A673 (cell line): Measurements from ENCODE around the gene SHLD1. TPM values are rescaled to one million over a fixed set of nuclear protein-coding genes. Genes with fewer than 3 reads are reported as not detected.

Experiments used
- BruUV-seq: library from RNA; stranded (reverse); fragments of 400-500 nt; replicated peaks from 2 replicates; lab custom pipeline; 2021; lab: Mats Ljungman, UMichigan
- CTCF ChIA-PET: fragments of 300-600 bp; sonication (Branson Sonifier 250); formaldehyde crosslinking; loops from one replicate; lab custom pipeline; 2022; ENCODE audit warnings: antibody characterized with exemption; lab: Charles Lee
- POLR2A ChIA-PET: fragments of 300-600 bp; sonication (Branson Sonifier 250); formaldehyde crosslinking; loops from one replicate; lab custom pipeline; 2022; ENCODE audit warnings: antibody characterized with exemption; ENCODE audit not compliant: low non-redundant PET; lab: Charles Lee
- DNase-seq: peaks from one replicate; pipeline ENCODE4 v3.0.0-alpha.2; 2015; ENCODE audit warnings: low spot score
- H3K27ac ChIP-seq: fragments of 200-600 bp; sonication (generic); 2 replicates; pipeline ENCODE4 v1.5.1; 2016; ENCODE audit warnings: mixed run types, low read depth, mild to moderate bottlenecking, mixed read lengths, antibody characterized with exemption, low read length; ENCODE audit not compliant: poor library complexity, severe bottlenecking
- H3K27me3 ChIP-seq: fragments of 200-600 bp; sonication (generic); replicated peaks from 2 replicates; pipeline ENCODE4 v1.6.1; 2017; ENCODE audit warnings: mixed run types, low read depth, mild to moderate bottlenecking, mixed read lengths, antibody characterized with exemption, low read length; ENCODE audit not compliant: insufficient read depth, poor library complexity
- H3K36me3 ChIP-seq: fragments of 200-600 bp; sonication (generic); 2 replicates; pipeline ENCODE4 v1.6.1; 2016; ENCODE audit warnings: mixed run types, mild to moderate bottlenecking, mixed read lengths, antibody characterized with exemption, low read length; ENCODE audit not compliant: insufficient read depth, poor library complexity, severe bottlenecking
- H3K4me1 ChIP-seq: fragments of 200-600 bp; sonication (generic); 2 replicates; pipeline ENCODE4 v1.6.1; 2017; ENCODE audit warnings: mixed run types, mild to moderate bottlenecking, mixed read lengths, antibody characterized with exemption, low read length; ENCODE audit not compliant: insufficient read depth, poor library complexity, severe bottlenecking
- H3K4me3 ChIP-seq: fragments of 200-600 bp; sonication (generic); 2 replicates; pipeline ENCODE4 v1.5.1; 2016; ENCODE audit warnings: low read depth, mixed run types, mild to moderate bottlenecking, mixed read lengths, low read length; ENCODE audit not compliant: poor library complexity, severe bottlenecking
- H3K9me3 ChIP-seq: fragments of 200-600 bp; sonication (generic); 2 replicates; pipeline ENCODE4 v1.6.1; 2016; ENCODE audit warnings: mixed run types, low read depth, mild to moderate bottlenecking, mixed read lengths, antibody characterized with exemption, low read length; ENCODE audit not compliant: poor library complexity, severe bottlenecking
- EZH2 ChIP-seq: fragments of 200-600 bp; sonication (generic); IDR thresholded peaks from 2 replicates; pipeline ENCODE4 v1.6.1; 2017; ENCODE audit warnings: borderline replicate concordance, low read depth, mild to moderate bottlenecking, mixed read lengths, antibody characterized with exemption, low read length; ENCODE audit not compliant: poor library complexity, severe bottlenecking
- intact Hi-C: fragments of 100-400 bp; cut with micrococcal nuclease; formaldehyde crosslinking; loops from one replicate; pipeline ENCODE4 v1.10.0; 2022; ENCODE audit not compliant: unreplicated experiment
- total RNA-seq: library from RNA; stranded (reverse); gene quantifications from 2 replicates; pipeline ENCODE4 v1.2.3, GENCODE V29; 2021
- TF ChIP-seq, protein P1 (sequence below): fragments of 300-800, 200-600 bp; sonication (generic); conservative IDR thresholded peaks from 2 replicates; pipeline ENCODE4 v1.5.1; 2017; ENCODE audit warnings: low read depth, mild to moderate bottlenecking, antibody characterized with exemption, low read length, moderate library complexity, mixed read lengths

SHLD1 gene
- total RNA-seq, 1 experiment from 2014 or later, result 5.8 TPM

DNA sequence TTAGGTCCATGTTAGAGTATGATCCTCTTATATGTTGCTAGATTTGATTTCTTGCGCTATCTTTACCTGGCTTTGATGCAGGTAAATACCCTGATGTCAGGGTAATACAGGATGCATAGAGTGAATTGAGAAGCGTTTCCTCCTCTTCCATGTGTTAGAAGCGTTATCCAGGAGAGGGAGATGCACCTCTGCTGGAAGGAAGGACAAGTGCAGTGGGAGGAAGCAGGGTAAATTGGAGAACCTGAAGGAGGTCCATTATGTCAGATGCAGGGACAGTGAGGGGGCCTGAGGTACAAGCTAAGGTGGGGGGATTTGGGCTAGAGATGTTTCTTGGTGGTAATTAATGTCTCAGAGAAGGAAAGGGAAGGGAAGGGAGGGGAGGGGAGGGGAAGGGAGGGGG lies 7.7 kb downstream of the SHLD1 start:
- Histone ChIP-seq H3K9me3 (no peaks in the 10 kb centered on the region), H3K4me3 (no peak overlapping the region), H3K27me3 (no peaks in the 10 kb centered on the region), H3K36me3 (no peaks in the 10 kb centered on the region), H3K27ac (no peak overlapping the region), H3K4me1 (no peaks in the 10 kb centered on the region)
- no peak for TF ChIP-seq EZH2
- TF ChIP-seq, protein P1, sequence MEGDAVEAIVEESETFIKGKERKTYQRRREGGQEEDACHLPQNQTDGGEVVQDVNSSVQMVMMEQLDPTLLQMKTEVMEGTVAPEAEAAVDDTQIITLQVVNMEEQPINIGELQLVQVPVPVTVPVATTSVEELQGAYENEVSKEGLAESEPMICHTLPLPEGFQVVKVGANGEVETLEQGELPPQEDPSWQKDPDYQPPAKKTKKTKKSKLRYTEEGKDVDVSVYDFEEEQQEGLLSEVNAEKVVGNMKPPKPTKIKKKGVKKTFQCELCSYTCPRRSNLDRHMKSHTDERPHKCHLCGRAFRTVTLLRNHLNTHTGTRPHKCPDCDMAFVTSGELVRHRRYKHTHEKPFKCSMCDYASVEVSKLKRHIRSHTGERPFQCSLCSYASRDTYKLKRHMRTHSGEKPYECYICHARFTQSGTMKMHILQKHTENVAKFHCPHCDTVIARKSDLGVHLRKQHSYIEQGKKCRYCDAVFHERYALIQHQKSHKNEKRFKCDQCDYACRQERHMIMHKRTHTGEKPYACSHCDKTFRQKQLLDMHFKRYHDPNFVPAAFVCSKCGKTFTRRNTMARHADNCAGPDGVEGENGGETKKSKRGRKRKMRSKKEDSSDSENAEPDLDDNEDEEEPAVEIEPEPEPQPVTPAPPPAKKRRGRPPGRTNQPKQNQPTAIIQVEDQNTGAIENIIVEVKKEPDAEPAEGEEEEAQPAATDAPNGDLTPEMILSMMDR, result no peak
- ChIA-PET CTCF (interaction anchor here (0.6 kb wide), 1 partner anchor 244 kb away, joined by 3 read pairs; no protein-coding TSS in a partner anchor), POLR2A (no interaction called here)
- intact Hi-C loops, result no loop called here
- no peak for DNase-seq
- no TSS peak for BruUV-seq

DNA sequence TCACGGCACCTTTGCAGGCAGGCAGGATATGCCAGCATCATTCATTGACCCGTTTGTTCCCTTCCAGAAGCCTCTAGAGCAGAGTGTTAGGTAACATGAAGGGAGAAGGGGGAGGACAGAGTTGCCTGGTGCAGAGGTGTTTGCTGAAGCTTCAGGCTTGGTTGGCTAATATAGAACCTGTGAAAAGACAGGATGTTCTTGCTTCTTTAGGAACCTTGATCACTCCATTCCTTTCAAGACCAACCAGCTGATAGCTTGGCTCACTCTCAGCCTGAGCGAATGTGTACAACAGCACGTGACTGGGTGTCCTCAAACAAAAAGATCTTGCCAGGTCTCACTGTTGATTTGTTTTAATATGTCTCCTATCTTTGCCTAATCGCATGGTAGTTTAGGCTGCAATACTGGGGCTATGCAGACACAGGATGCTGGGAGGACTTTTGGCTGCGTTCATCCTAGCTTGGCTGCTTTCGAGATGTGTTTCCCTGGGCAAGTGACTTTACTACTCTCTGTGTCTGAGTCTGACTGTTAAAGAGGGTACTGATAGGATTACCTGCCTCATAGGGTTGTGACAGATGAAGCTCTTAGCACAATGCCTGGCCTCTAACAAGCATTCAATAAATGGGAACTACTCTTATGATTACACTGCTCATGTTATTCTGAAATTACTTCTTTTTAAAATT lies 16.0 kb downstream of the SHLD1 start:
- DNase-seq, result no peak
- H3K4me1 ChIP-seq, result peaks cover 3% of the 10 kb centered on the region
- TF ChIP-seq, protein P1, result no peak
- no peak for TF ChIP-seq EZH2
- H3K36me3 ChIP-seq, result no peaks in the 10 kb centered on the region
- CTCF ChIA-PET, result no interaction called here
- BruUV-seq, result no TSS peak
- no peak overlapping the region for H3K27ac ChIP-seq
- intact Hi-C loops, result no loop called here
- H3K4me3 ChIP-seq, result no peak overlapping the region
- H3K27me3 ChIP-seq, result no peaks in the 10 kb centered on the region
- POLR2A ChIA-PET, result no interaction called here
- H3K9me3 ChIP-seq, result no peaks in the 10 kb centered on the region

DNA sequence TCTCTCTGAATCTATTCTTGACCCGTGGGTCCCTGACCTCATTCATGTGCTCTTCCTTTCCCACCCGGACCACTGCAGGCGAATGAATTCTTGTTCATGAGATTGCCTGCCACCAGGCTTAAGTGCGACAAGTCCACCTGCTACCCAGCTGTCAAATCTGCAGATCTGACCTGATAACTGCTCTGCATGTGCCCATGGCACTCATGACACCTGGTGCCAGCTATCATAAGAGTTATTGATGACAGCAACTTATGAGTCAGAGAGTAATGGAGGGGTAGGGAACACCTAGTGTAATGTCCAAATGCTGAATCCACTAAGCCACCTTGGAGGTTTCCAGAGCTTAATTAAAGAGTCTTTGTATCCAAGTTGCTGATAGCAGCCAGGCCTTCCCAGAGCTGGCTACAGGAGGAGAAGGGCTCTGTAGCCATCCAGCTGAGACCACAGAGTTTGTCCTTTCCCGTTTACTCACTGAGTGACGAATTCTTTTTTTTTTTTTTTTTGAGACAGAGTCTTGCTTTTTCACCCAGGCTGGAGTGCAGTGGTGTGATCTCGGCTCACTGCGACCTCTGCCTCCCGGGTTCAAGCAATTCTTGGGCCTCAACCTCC lies 17.4 kb downstream of the SHLD1 start:
- Histone ChIP-seq H3K27me3 (no peaks in the 10 kb centered on the region), H3K27ac (no peak overlapping the region), H3K9me3 (no peaks in the 10 kb centered on the region), H3K4me1 (peaks cover 3% of the 10 kb centered on the region), H3K4me3 (no peak overlapping the region), H3K36me3 (no peaks in the 10 kb centered on the region)
- no TSS peak for BruUV-seq
- TF ChIP-seq, protein P1, result no peak
- TF ChIP-seq EZH2, result no peak
- CTCF ChIA-PET, result no interaction called here
- POLR2A ChIA-PET, result no interaction called here
- DNase-seq, result no peak
- intact Hi-C loops, result no loop called here
